Right kidney (tissue), 1 donor: Measurements from ENCODE around the gene KCTD16.
A peak's percentile ranks its signal among the peaks of the same experiment; 100 is the strongest.

Experiments
- DNase-seq: peaks from one replicate; pipeline ENCODE4 v3.0.0-alpha.2; 2016

Gene KCTD16

GRCh38 chr5:144463481-144464223, 293.0 kb downstream of the KCTD16 start:
- DNase-seq: no peak

GRCh38 chr5:144464306-144464705, 293.6 kb downstream of the KCTD16 start:
- no peak for DNase-seq

- no peak for DNase-seq
These were observed 294.8 kb downstream of the KCTD16 start for GRCh38 chr5:144465441-144465840.

GRCh38 chr5:144467792-144468191, 297.1 kb downstream of the KCTD16 start:
- DNase-seq: peak; percentile 22

GRCh38 chr5:144468571-144468970, 297.9 kb downstream of the KCTD16 start:
- no peak for DNase-seq

- DNase-seq: no peak
These were observed 298.4 kb downstream of the KCTD16 start for GRCh38 chr5:144469106-144469505.

GRCh38 chr5:144472221-144472620, 301.5 kb downstream of the KCTD16 start:
- DNase-seq: no peak

GRCh38 chr5:144473650-144474049, 303.0 kb downstream of the KCTD16 start:
- DNase-seq: no peak

GRCh38 chr5:144478565-144478964, 307.9 kb downstream of the KCTD16 start:
- DNase-seq: no peak

GRCh38 chr5:144481861-144482260, 311.2 kb downstream of the KCTD16 start:
- no peak for DNase-seq

- DNase-seq: no peak
These were observed 313.6 kb downstream of the KCTD16 start for GRCh38 chr5:144484124-144484897.

GRCh38 chr5:144485540-144485939, 314.9 kb downstream of the KCTD16 start:
- no peak for DNase-seq

- DNase-seq: no peak
These were observed 316.5 kb downstream of the KCTD16 start for GRCh38 chr5:144487207-144487606.

GRCh38 chr5:144487761-144488160, 317.1 kb downstream of the KCTD16 start:
- DNase-seq: no peak

- DNase-seq: no peak
These were observed 332.4 kb downstream of the KCTD16 start for GRCh38 chr5:144503123-144503522.

GRCh38 chr5:144504929-144505577, 334.4 kb downstream of the KCTD16 start:
- no peak for DNase-seq

- DNase-seq: peak; percentile 3
These were observed 340.3 kb downstream of the KCTD16 start for GRCh38 chr5:144510845-144511579.

GRCh38 chr5:144511580-144512072, 341.0 kb downstream of the KCTD16 start:
- DNase-seq: peak; percentile 4

GRCh38 chr5:144522698-144523097, 352.0 kb downstream of the KCTD16 start:
- DNase-seq: no peak

- no peak for DNase-seq
These were observed 354.3 kb downstream of the KCTD16 start for GRCh38 chr5:144525000-144525399.

GRCh38 chr5:144531188-144531587, 360.5 kb downstream of the KCTD16 start:
- DNase-seq: no peak
